ENCODE results near the gene TAMM41.

DNA sequence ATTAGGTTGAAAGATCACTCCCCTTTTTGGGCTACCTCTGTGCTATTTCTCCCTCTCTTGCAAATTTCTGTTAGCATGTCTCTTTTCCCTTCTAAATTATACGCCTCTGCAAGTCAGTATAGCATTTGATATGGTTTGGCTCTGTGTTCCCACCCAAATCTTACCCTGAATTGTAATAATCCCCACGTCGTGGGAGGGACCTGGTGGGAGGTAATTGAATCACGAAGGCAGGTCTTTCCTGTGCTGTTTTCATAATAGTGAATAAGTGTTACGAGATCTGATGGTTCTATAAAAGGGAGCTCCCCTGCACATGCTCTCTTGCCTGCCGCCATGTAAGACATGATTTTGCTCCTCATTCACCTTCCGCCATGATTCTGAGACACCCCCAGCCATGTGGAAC lies 41.0 kb downstream of the TAMM41 start:
- TF ChIP-seq CTCF (IDR thresholded peaks at IDR 0.05 in 2 of 3, conservative IDR thresholded peaks at IDR 0.05 in 1 of 3; ENCODE audit: control insufficient read depth in 2 of 3, extremely low read depth in 1 of 3, insufficient read depth in 1 of 3, low read depth in 3 of 3, low read length in 3 of 3) (no peak), ZNF217 (IDR thresholded peaks at IDR 0.05) (no peak), POLR2A (IDR thresholded peaks at IDR 0.05; ENCODE audit: low read depth, low read length) (no peak), POLR2AphosphoS2 (IDR thresholded peaks at IDR 0.05; ENCODE audit: low read depth, low read length) (no peak), EZH2 (IDR thresholded peaks at IDR 0.05; ENCODE audit: borderline replicate concordance, control insufficient read depth, low read depth, low read length) (no peak), REST (IDR thresholded peaks at IDR 0.05; ENCODE audit: low read depth, low read length) (no peak), MLLT1 (IDR thresholded peaks at IDR 0.05) (no peak), POLR2AphosphoS5 (IDR thresholded peaks at IDR 0.05; ENCODE audit: low read length) (no peak), CBX5 (IDR thresholded peaks at IDR 0.05; ENCODE audit: low read depth) (no peak)
- TF ChIP-seq, protein P1, sequence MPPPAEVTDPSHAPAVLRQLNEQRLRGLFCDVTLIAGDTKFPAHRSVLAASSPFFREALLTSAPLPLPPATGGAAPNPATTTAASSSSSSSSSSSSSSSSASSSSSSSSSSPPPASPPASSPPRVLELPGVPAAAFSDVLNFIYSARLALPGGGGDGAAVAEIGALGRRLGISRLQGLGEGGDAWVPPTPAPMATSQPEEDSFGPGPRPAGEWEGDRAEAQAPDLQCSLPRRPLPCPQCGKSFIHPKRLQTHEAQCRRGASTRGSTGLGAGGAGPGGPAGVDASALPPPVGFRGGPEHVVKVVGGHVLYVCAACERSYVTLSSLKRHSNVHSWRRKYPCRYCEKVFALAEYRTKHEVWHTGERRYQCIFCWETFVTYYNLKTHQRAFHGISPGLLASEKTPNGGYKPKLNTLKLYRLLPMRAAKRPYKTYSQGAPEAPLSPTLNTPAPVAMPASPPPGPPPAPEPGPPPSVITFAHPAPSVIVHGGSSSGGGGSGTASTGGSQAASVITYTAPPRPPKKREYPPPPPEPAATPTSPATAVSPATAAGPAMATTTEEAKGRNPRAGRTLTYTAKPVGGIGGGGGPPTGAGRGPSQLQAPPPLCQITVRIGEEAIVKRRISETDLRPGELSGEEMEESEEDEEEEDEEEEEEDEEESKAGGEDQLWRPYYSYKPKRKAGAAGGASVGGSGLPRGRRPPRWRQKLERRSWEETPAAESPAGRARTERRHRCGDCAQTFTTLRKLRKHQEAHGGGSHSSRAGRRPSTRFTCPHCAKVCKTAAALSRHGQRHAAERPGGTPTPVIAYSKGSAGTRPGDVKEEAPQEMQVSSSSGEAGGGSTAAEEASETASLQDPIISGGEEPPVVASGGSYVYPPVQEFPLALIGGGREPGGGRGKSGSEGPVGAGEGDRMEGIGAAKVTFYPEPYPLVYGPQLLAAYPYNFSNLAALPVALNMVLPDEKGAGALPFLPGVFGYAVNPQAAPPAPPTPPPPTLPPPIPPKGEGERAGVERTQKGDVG (CRISPR knock-in tag; IDR thresholded peaks at IDR 0.05) = no peak
- TF ChIP-seq, protein P2, sequence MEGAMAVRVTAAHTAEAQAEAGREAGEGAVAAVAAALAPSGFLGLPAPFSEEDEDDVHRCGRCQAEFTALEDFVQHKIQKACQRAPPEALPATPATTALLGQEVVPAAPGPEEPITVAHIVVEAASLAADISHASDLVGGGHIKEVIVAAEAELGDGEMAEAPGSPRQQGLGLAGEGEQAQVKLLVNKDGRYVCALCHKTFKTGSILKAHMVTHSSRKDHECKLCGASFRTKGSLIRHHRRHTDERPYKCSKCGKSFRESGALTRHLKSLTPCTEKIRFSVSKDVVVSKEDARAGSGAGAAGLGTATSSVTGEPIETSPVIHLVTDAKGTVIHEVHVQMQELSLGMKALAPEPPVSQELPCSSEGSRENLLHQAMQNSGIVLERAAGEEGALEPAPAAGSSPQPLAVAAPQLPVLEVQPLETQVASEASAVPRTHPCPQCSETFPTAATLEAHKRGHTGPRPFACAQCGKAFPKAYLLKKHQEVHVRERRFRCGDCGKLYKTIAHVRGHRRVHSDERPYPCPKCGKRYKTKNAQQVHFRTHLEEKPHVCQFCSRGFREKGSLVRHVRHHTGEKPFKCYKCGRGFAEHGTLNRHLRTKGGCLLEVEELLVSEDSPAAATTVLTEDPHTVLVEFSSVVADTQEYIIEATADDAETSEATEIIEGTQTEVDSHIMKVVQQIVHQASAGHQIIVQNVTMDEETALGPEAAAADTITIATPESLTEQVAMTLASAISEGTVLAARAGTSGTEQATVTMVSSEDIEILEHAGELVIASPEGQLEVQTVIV (IDR thresholded peaks at IDR 0.05; ENCODE audit: borderline replicate concordance, partially characterized antibody) = no peak
- TF ChIP-seq, protein P3, sequence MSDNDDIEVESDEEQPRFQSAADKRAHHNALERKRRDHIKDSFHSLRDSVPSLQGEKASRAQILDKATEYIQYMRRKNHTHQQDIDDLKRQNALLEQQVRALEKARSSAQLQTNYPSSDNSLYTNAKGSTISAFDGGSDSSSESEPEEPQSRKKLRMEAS (IDR thresholded peaks at IDR 0.05; ENCODE audit: low read depth, low read length) = no peak

Measured in GM12878 (cell line).